Activated CD4-positive, alpha-beta memory T cell treated with anti-CD3 and anti-CD28 coated beads for 36 hours (primary cell): ENCODE data around the gene FNBP1L. TPM values are rescaled to one million over a fixed set of nuclear protein-coding genes. Genes with fewer than 3 reads are reported as not detected.

Experiments
- CTCF ChIA-PET: fragments of 350-600 bp; sonication (Branson Sonifier 250); formaldehyde crosslinking; loops from one replicate; lab custom pipeline; 2021; ENCODE audit warnings: antibody characterized with exemption, inconsistent platforms; lab: Charles Lee
- POLR2A ChIA-PET: fragments of 350-600 bp; sonication (Branson Sonifier 250); formaldehyde crosslinking; loops from one replicate; lab custom pipeline; 2021; ENCODE audit warnings: antibody characterized with exemption; lab: Charles Lee
- DNase-seq: peaks from one replicate; pipeline ENCODE4 v3.0.0-alpha.2; 2020
- H3K27ac Mint-ChIP-seq: one replicate; pipeline ENCODE4 v1.8.0; 2021; ENCODE audit warnings: mixed read lengths
- H3K27me3 Mint-ChIP-seq: one replicate; pipeline ENCODE4 v1.8.0; 2021; ENCODE audit warnings: mixed read lengths
- H3K36me3 Mint-ChIP-seq: one replicate; pipeline ENCODE4 v1.8.0; 2021; ENCODE audit warnings: mixed read lengths
- H3K4me1 Mint-ChIP-seq: one replicate; pipeline ENCODE4 v1.8.0; 2021; ENCODE audit warnings: low read depth, mixed read lengths
- H3K4me3 Mint-ChIP-seq: one replicate; pipeline ENCODE4 v1.8.0; 2021; ENCODE audit warnings: mild to moderate bottlenecking, mixed read lengths
- H3K9me3 Mint-ChIP-seq: one replicate; pipeline ENCODE4 v1.8.0; 2021; ENCODE audit warnings: mixed read lengths
- intact Hi-C: fragments of 100-400 bp; cut with micrococcal nuclease; formaldehyde crosslinking; loops from one replicate; pipeline ENCODE4 v1.15.1; 2023
- total RNA-seq, 2 experiments: library from RNA; stranded (reverse); gene quantifications; one replicate each; pipeline ENCODE4 v1.2.3, GENCODE V29; 2021

FNBP1L gene
- total RNA-seq, 2 experiments from 2014 or later: 0.81 to 1.2 TPM

DNA sequence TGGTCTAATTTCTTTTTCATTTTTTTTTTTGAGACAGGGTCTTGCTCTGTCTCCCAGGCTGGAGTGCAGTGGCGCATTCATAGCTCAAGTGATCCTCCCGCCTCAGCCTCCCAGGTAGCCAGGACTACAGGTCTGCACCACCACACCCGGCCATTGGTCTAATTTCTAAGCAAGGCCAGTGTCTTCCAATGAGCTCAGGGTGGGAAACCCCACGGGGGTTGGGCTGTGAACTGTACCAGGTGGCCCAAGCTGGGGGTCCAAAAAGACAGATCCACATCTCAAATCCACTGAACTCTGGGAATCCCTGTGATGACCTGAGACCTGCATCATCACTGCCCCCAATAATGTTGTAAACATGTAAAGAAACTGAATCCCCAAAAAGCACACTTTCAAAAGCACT is 154.2 kb downstream of the FNBP1L start:
- Mint-ChIP-seq H3K27me3 (peaks cover 21% of the 10 kb centered on the region), H3K9me3 (no peaks in the 10 kb centered on the region), H3K27ac (no peak overlapping the region), H3K36me3 (no peaks in the 10 kb centered on the region), H3K4me1 (peaks cover 15% of the 10 kb centered on the region), H3K4me3 (no peak overlapping the region)
- no peak for DNase-seq
- CTCF ChIA-PET: no interaction called here
- POLR2A ChIA-PET: no interaction called here
- intact Hi-C loops: no loop called here

DNA sequence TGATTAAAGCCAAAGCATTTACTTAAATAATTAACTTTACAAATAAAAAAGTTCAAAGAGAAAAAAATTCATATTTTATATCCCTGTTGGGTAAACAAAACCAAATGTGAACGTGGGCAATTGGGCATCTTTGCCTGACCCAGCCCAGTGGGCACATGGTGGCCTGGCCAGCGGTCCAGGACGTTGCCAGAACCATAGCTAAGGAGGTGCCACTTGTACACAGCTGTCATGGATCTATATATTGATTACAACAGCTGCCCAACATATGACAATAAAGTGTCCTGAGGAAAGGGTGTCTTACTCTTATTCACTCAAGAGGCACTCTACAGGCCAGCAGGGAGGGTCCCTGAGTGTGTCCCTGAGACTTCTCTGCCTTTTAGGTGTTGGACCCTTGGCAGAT is 155.2 kb downstream of the FNBP1L start:
- H3K4me3 Mint-ChIP-seq: no peak overlapping the region
- no peaks in the 10 kb centered on the region for H3K9me3 Mint-ChIP-seq
- no peaks in the 10 kb centered on the region for H3K36me3 Mint-ChIP-seq
- intact Hi-C loops: no loop called here
- no peak for DNase-seq
- CTCF ChIA-PET: no interaction called here
- no peak overlapping the region for H3K27ac Mint-ChIP-seq
- POLR2A ChIA-PET: no interaction called here
- peaks cover 21% of the 10 kb centered on the region for H3K27me3 Mint-ChIP-seq
- H3K4me1 Mint-ChIP-seq: peaks cover 24% of the 10 kb centered on the region

GRCh38 chr1:93603601-93604000 is 155.7 kb downstream of the FNBP1L start:
- CTCF ChIA-PET: no interaction called here

More at GRCh38 chr1:93603601-93604000, 155.7 kb downstream of the FNBP1L start:
- Mint-ChIP-seq H3K4me3 (no peak overlapping the region), H3K9me3 (no peaks in the 10 kb centered on the region), H3K27me3 (peaks cover 21% of the 10 kb centered on the region), H3K27ac (no peak overlapping the region), H3K4me1 (peaks cover 29% of the 10 kb centered on the region), H3K36me3 (no peaks in the 10 kb centered on the region)
- POLR2A ChIA-PET: no interaction called here
- intact Hi-C loops: no loop called here
- no peak for DNase-seq

Other genes with a start within 250 kb of the FNBP1L start
- gene DR1, start 102.2 kb upstream of the FNBP1L start, total RNA-seq: 10 to 100 TPM; 74.9 to 77.4 TPM
- under 1 TPM; 0.74 to 0.82 TPM for gene BCAR3, start 233.7 kb downstream of the FNBP1L start, total RNA-seq